Activated T-cell treated with anti-CD3 and anti-CD28 coated beads for 4 hours (primary cell): ENCODE results near the gene NIN.
"Not testable (repeated sequence)": the region's sequence is repeated elsewhere in the genome, so short reads cannot be mapped to it uniquely, and the experiment has no call there.

ENCODE experiments used
- DNase-seq: peaks from one replicate; pipeline ENCODE4 v3.0.0-alpha.2; 2020

The NIN gene

GRCh38 chr14:50815058-50815457 lies 15.9 kb downstream of the NIN start:
- DNase-seq = not testable (repeated sequence)

DNA sequence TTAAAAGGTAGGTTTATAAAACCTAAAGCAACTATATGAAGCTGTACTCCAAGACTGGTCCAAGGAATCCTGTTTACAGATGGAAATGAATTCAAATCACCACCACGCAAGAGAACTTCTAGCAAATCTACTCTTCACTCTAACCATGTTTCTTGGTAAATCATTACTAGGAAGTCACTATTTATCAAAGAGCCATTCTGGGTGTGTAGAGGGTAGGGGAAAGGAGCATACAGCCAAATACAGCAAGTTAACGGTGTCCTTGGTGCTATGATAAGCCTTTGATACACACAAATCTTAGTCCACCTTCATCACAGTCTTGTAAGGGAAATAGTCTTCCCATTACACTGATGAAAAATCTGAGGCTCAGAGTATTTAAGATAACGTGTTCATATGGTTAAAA lies 16.8 kb downstream of the NIN start:
- DNase-seq = no peak

DNA sequence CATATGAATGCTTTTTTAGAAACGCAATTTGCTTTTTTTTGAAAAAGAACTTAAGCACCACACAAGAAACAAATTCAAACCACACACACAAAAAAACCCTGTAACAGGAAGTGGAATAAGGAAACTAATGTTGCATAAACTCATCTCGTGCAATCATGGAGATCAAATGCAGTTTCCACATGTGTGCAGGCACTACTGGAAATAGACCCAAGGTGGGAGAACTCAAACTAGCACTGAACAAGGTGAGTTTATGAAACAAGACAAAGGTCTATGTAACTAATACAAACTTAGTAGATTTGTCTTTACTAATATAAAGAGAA lies 17.5 kb downstream of the NIN start:
- DNase-seq = no peak

DNA sequence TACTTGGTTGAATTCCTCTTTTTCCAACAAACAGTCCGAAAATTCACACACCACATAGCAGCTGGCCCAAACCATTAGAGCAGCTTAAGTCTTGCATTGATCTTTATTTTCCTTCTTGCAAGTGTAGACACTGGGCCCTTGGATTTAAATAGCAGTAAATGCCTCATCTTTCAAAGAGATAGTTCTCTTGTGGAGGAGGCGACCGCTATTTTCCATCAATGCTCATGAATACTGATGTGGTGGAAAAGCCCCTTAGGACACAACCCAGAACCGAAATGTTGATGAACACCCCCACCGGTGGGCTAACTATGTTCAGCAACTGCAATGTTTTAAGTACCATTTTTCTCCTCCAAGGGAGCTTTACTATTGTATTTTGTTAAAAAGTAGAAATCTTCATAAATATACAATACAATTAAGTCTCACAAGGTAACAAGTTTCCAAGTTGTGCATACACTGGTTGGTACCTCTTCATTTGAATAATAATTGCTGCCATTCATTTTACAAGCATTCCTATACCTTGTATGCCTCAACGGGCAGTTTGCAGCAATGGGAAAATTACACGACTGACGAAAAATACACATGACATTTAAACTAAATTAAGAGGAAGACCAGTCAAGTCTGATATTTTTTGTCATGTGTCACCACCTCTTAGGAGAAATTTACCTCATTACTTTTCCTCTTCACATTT lies 18.0 kb downstream of the NIN start:
- no peak for DNase-seq

GRCh38 chr14:50812180-50812579 lies 18.8 kb downstream of the NIN start:
- no peak for DNase-seq

GRCh38 chr14:50808053-50808452 lies 22.9 kb downstream of the NIN start:
- no peak for DNase-seq

GRCh38 chr14:50806241-50806933 lies 24.6 kb downstream of the NIN start:
- no peak for DNase-seq

GRCh38 chr14:50805396-50805795 lies 25.6 kb downstream of the NIN start:
- DNase-seq = no peak

GRCh38 chr14:50804181-50804721 lies 26.7 kb downstream of the NIN start:
- DNase-seq = no peak

DNA sequence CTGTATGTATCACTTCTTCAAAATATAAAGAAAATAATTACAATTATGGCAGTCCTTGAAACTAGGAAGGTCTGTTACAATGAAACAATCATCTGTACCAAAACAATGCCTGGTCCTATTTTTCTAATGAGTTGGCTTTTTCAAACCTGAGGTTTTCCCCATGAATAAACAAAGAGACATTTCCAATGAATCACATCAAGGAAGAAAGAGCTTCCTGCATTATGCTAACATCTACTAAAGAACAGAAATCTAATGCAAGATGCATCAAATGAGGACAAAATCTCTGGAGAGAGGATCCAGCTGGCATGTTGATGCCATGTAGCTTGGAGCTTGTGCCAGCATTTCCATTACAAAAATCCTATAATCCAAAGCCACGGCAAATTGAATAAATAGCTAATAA lies 29.3 kb downstream of the NIN start:
- no peak for DNase-seq

- DNase-seq = no peak
Measured at GRCh38 chr14:50800032-50800431, 30.9 kb downstream of the NIN start.

GRCh38 chr14:50798048-50798421 lies 32.9 kb downstream of the NIN start:
- no peak for DNase-seq

- no peak for DNase-seq
Measured at GRCh38 chr14:50797250-50798047, 33.5 kb downstream of the NIN start.

GRCh38 chr14:50796390-50796789 lies 34.6 kb downstream of the NIN start:
- DNase-seq = no peak

GRCh38 chr14:50795909-50796308 lies 35.1 kb downstream of the NIN start:
- DNase-seq = no peak

DNA sequence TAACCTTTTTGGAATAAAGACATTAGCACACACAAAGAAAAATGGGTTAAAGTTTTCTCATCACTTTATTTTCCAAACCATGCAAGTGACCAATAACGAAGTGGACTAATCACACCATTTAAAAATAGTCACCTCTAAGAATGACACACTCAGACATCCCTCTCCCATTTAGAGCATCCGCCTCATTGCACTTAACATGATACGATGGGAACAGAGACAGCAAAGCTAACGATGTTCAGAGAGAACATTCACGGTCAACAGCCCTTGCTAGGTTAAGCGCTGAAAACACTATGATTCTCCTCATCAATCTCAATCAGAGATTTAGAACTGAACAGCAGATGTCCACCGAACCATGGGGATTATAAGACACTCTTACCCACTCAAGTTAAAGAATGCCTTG lies 35.8 kb downstream of the NIN start:
- no peak for DNase-seq

DNA sequence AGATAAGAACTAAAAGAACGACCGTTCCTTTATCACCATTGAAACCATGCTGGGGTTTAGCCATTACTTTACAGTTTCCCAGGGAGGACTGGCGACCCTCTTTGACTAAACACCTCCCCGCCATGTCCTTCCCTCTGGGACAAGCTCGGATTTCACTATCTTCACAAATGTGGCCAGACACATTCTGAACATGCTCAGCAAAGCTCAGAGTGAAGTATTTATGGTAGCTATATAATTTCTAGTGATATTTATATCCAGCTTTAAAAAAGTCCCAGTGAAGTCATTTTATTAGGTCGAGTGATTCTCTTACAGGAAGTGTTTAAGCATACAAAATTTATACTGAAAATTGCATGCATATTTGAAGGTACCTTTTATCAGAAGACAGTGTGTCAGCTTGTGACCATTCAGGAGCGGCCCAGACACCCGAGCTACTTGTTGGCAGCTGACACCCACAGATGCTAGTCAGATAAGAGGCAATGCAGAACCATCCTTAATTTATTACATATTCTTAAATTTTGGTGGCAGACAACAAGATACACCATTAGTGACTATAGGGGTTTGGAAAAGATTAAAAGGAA lies 36.8 kb downstream of the NIN start:
- no peak for DNase-seq

DNA sequence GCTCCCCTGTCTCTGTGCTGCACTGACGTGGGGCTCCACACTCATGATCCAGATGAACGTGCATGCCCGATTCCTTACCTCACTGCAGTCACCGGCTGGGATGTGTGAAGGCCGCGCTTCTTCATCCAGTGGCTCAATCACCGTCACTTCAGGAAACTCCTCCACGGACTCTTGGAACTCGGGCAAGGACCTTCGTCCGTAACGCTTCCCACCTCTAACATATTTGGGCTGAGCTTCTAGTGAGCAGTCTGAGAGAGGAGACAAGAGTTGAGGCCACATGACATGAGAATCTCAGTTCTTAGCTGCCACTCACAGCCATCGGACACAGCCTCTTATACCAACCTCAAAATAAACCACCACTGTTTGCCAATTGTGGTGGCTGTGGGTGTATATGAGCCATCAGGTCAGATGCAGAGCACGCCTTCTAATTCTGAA lies 38.3 kb downstream of the NIN start:
- no peak for DNase-seq

DNA sequence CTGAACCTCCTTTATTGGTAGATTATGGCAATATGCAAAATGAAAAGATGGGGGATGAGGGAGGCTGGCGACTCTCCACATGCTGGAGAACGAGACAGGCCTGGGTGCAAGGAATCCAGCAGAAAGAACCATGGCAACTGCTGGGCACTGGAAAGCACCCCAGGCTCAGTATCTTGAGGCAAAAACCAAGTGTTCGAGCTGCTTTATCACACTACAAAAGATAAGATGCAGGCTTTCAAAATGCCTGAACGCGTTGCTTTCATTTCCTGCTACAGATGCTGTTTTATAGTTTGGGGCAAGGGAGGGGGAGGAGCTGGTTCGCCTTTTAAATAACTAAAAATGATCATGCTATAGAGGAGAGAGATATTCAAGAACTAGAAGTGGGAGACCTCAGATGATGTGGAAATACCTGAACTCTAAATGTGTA lies 38.9 kb downstream of the NIN start:
- no peak for DNase-seq

GRCh38 chr14:50791201-50791600 lies 39.8 kb downstream of the NIN start:
- DNase-seq = no peak

DNA sequence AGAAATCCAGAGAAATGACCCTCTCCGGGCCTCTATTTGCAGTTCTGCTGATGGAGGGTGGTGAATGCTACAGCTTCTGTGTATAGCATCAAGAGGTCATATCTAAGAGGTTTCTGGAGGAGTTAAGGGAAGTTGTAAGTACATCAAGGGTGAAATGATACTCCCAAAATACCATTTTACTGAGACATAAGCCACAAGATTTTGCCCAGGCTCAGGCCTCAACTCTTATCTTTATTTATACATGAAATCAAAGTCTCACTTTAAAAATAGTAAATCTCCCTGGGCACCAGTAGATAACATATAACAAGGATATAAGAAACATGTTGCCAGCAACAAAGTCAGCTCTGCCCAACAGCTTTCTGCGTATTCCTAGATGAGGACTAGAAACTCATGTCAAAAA lies 40.4 kb downstream of the NIN start:
- no peak for DNase-seq

DNA sequence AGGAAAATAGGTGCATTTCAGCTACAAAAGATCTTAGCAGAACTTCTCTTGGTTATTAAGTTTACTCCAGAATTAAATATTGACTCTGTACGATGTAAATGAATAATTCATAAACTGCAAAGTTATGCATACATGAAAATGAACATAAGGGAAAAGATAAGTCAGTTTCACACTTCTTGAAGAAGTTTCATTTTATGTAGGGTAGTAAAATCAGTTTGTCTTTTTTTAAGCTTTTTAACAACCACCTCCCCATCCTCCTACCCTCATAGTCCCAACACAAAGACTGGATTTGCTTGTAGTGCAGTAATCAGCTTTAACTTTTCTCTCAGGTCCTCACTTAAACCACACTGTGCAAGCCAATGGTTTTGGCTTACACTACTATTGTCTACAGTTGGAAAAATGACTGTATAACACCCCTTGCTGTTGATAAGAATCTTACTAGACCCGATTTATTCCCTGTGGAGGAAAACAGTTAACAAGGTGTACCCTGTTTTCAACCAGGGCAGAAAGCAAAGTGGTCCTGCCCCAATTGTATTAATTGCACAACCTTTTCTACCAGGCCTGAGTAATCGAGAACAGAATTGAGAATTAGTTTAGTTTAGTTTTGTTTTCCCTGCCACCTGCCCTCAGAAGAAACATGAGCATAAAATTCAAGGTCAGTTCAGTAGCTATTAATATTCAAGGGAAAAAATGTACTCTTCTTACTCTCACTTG lies 44.1 kb downstream of the NIN start:
- no peak for DNase-seq
